NOMO-1 (cell line): ENCODE measurements around the gene RCE1.

ENCODE experiments used
- DNase-seq, 2 experiments: peaks; one replicate each; lab custom pipeline; 2025; ENCODE audit not compliant: unreplicated experiment in 2 of 2; lab: John Stamatoyannopoulos, UW

The RCE1 gene

GRCh38 chr11:66868082-66868725, 25.0 kb downstream of the RCE1 start:
- DNase-seq, result no peak

GRCh38 chr11:66868726-66869566, 25.7 kb downstream of the RCE1 start:
- DNase-seq, result peak; percentile 74 to 81

- DNase-seq, result no peak
Measured at GRCh38 chr11:66869567-66869870, 26.3 kb downstream of the RCE1 start.

- no peak for DNase-seq
Measured at GRCh38 chr11:66870131-66870530, 26.9 kb downstream of the RCE1 start.

- DNase-seq, result no peak
Measured at GRCh38 chr11:66870616-66871520, 27.6 kb downstream of the RCE1 start.

GRCh38 chr11:66871521-66871901, 28.3 kb downstream of the RCE1 start:
- no peak for DNase-seq

GRCh38 chr11:66874232-66874631, 31.0 kb downstream of the RCE1 start:
- peak in 1 of 2 experiments; percentile 30 for DNase-seq

- no peak for DNase-seq
Measured at GRCh38 chr11:66875378-66875777, 32.1 kb downstream of the RCE1 start.

- DNase-seq, result no peak
Measured at GRCh38 chr11:66877588-66878385, 34.5 kb downstream of the RCE1 start.

GRCh38 chr11:66878474-66878873, 35.2 kb downstream of the RCE1 start:
- no peak for DNase-seq

- no peak for DNase-seq
Measured at GRCh38 chr11:66879000-66879399, 35.8 kb downstream of the RCE1 start.

GRCh38 chr11:66879583-66879982, 36.3 kb downstream of the RCE1 start:
- DNase-seq, result no peak

GRCh38 chr11:66879999-66880398, 36.8 kb downstream of the RCE1 start:
- DNase-seq, result no peak

- DNase-seq, result no peak
Measured at GRCh38 chr11:66880496-66881450, 37.5 kb downstream of the RCE1 start.

GRCh38 chr11:66881451-66881835, 38.2 kb downstream of the RCE1 start:
- no peak for DNase-seq

GRCh38 chr11:66881927-66882452, 38.7 kb downstream of the RCE1 start:
- no peak for DNase-seq

- DNase-seq, result no peak
Measured at GRCh38 chr11:66882561-66883015, 39.3 kb downstream of the RCE1 start.

GRCh38 chr11:66883016-66883965, 40.0 kb downstream of the RCE1 start:
- peak in 1 of 2 experiments; percentile 24 for DNase-seq
